ENCODE measurements around the gene KRTAP3-1.

KRTAP3-1 gene

DNA sequence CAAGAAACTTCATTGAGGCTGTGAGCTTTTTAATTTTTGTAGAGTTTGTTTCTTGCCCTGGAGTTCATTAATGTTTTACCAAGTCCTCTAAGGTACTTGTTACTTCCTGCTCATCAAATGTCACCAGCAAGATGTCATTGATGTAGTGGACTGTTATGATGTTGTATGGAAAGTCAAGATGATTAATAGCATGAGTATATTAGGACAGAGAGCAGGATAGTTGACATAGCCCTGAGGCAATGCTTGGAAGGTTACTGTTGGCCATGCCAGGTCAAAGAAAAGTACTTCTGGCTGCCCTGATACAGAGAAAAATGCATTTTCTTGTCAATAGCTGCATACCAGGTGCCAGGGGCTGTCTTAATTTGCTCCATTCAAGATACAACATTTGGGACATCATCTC is 11.4 kb upstream of the KRTAP3-1 start:
- no peak overlapping the region for H3K4me3 ChIP-seq (ENCODE audit: low read depth, low read length)
- TF ChIP-seq, protein P1, sequence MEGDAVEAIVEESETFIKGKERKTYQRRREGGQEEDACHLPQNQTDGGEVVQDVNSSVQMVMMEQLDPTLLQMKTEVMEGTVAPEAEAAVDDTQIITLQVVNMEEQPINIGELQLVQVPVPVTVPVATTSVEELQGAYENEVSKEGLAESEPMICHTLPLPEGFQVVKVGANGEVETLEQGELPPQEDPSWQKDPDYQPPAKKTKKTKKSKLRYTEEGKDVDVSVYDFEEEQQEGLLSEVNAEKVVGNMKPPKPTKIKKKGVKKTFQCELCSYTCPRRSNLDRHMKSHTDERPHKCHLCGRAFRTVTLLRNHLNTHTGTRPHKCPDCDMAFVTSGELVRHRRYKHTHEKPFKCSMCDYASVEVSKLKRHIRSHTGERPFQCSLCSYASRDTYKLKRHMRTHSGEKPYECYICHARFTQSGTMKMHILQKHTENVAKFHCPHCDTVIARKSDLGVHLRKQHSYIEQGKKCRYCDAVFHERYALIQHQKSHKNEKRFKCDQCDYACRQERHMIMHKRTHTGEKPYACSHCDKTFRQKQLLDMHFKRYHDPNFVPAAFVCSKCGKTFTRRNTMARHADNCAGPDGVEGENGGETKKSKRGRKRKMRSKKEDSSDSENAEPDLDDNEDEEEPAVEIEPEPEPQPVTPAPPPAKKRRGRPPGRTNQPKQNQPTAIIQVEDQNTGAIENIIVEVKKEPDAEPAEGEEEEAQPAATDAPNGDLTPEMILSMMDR (IDR thresholded peaks at IDR 0.05; ENCODE audit: low read depth, low read length, missing control alignments): no peak
- DNase-seq (ENCODE audit: low read depth): no peak

DNA sequence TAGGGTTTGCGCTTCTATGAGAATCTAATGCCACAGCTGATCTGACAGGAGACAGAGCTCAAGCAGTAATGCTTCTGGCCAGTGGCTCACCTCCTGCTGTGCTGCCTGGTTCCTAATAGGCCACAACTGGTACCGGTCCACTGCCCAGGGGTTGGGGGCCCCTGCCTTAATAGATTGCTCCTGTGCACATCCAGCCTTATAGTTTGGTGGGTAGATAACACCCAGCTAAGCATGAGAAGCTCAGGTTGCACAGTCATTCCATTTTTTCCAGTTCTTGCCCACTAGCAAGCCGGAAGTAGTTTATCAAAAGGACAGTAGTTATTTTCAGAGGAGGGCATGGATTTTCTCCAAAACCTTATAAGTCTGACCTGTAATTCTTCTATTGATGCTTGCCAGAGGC is 10.5 kb upstream of the KRTAP3-1 start:
- H3K4me3 ChIP-seq (ENCODE audit: low read depth, low read length): no peak overlapping the region
- TF ChIP-seq, protein P1 (IDR thresholded peaks at IDR 0.05; ENCODE audit: low read depth, low read length, missing control alignments): no peak
- DNase-seq (ENCODE audit: low read depth): no peak

DNA sequence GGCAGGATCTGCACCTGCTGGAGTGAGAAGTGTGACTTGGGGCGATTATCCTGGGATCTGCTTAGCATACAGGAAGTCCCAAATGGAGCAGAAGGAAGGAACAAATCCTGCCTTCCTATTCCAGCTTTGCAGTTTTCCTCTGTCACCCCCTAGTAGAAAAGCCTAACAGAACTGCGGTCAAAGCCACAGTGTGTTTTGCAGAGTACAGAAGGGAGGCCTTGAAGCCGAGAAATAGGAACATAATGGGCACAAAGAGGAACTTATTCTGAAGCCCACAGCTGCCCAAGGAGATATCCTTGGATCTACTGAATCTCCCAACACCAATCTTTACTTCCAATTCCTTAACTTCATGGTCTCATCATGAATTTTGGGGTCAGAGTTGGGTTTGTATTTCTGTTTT is 9.6 kb upstream of the KRTAP3-1 start:
- H3K4me3 ChIP-seq (ENCODE audit: low read depth, low read length): no peak overlapping the region
- TF ChIP-seq, protein P1 (IDR thresholded peaks at IDR 0.05; ENCODE audit: low read depth, low read length, missing control alignments): no peak
- DNase-seq (ENCODE audit: low read depth): no peak

DNA sequence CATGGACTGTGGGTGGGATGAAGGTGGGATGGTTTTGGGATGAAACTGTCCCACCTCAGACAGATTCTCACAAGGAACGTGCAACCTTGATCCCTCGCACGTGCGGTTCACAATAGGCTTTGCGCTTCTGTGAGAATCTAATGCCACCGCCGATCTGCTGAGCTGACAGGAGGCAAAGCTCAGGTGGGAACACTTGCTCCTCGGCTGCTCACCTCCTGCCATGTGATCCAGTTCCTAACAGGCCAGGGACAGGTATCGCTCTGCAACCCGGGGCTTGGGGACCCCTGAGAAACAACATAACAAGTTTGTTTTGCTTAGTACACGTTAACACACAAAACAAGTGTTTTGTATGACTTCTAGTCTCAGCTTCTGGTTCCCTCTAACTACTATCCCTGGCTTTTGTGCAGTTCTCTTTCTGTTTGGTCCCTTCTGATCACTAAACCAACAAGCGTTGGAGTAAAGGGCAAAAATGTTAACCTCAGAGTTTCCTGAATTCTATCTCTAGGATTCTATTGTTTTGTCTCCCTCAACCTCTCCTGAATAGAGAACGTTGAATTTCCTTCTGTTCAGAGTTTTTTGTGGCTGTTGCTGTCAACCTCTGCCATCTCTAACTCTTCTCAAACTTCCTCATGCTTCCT is 7.8 kb upstream of the KRTAP3-1 start:
- TF ChIP-seq, protein P1 (IDR thresholded peaks at IDR 0.05; ENCODE audit: low read depth, low read length, missing control alignments): no peak
- no peak overlapping the region for H3K4me3 ChIP-seq (ENCODE audit: low read depth, low read length)
- DNase-seq (ENCODE audit: low read depth): no peak

DNA sequence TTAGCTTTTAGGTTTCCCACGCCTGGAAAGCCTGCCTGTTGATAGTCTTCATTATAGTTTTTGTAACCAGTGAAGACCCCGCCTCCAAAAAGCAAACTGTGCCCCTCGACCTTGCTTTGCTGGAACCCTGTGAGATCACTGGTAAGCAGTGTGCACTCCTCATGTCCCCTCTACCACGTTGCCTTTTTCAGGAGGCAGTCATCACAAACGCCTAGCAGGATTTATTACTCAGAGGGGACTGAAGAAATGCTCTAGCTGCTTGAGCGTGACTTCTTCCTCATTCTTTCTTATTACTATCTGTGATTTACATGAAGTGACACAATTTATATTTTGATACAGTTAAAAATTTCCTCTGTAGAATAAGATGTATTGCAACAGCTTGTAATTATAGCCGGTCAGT is 6.5 kb upstream of the KRTAP3-1 start:
- TF ChIP-seq, protein P1 (IDR thresholded peaks at IDR 0.05; ENCODE audit: low read depth, low read length, missing control alignments): no peak

DNA sequence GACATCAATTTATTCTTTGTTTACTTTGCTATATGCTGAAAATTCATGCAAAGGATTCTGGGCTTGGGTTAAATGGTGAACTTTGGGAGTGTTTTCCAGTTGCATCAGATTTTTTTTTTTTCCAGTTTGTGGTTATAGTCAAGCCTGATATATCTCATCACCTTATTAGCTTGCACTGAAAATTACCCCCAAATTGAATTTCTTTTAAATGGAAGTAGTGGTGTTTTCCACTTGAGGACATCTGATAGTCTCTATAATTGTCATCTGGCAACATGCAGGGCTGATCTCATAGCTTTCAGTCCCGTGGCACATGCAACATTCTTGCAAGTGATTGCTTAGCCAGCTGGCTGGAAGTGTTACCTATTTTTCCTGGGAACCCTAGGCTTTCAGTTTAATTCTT is 4.7 kb upstream of the KRTAP3-1 start:
- TF ChIP-seq, protein P1 (IDR thresholded peaks at IDR 0.05; ENCODE audit: low read depth, low read length, missing control alignments): no peak
- DNase-seq (ENCODE audit: low read depth): no peak
- H3K4me3 ChIP-seq (ENCODE audit: low read depth, low read length): no peak overlapping the region

More for the DNA sequence above, 6.5 kb upstream of the KRTAP3-1 start:
- H3K4me3 ChIP-seq (ENCODE audit: low read depth, low read length): no peak overlapping the region
- DNase-seq (ENCODE audit: low read depth): no peak

DNA sequence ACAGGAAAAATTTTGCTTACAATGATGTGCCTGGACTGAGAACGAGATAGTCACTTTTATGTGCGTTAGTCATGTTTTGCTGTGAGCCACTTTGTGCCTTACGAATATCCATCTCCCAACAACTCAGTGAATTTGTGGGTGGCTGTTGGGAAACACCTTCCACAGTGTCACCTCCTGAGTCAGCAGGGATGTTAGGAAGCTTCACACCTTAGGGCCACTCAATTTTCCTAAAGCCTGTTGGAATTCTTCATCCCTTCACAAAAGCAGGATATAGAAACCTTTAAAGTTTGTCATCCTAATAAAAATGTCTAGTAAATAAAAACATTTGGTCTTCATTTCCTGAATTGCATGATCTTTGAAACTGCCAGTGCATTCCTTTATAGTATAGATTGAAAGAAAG is 4.3 kb upstream of the KRTAP3-1 start:
- H3K4me3 ChIP-seq (ENCODE audit: low read depth, low read length): no peak overlapping the region
- no peak for DNase-seq (ENCODE audit: low read depth)
- TF ChIP-seq, protein P1 (IDR thresholded peaks at IDR 0.05; ENCODE audit: low read depth, low read length, missing control alignments): no peak

All from GM12864 (cell line).